GM12892 (cell line): Measurements from ENCODE around the gene TFDP1.

ENCODE experiments used
- POLR2A ChIP-seq: IDR thresholded peaks from 2 replicates; pipeline ENCODE4 v1.6.1; 2011; ENCODE audit warnings: low read depth, low read length, control low read depth
- POLR2AphosphoS5 ChIP-seq: IDR thresholded peaks from 2 replicates; pipeline ENCODE4 v1.6.1; 2011; ENCODE audit warnings: low read depth, low read length, control low read depth
- TAF1 ChIP-seq: IDR thresholded peaks from 2 replicates; pipeline ENCODE4 v1.6.1; 2011; ENCODE audit warnings: low read depth, mild to moderate bottlenecking, control low read depth, low read length, borderline replicate concordance

DNA sequence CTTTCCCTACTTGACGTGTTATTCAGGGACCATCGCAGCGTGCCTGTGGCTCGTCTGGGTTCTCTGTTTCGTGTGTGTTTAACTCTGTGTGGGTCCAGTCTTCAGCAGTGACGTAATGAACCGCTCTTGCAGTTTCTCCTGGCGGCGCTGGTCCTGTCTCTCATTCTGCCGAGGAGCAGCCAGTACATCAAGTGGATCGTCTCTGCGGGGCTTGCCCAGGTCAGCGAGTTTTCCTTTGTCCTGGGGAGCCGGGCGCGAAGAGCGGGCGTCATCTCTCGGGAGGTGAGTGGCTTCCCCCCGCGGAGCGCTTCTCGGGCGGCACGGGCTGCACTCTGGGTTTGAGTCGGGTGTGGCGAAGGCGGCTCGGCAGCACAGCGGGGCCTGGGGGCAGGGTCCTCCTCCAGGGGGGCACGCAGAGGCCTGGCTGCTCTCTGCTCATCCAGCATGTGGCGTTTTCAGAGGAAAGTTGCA, 36.3 kb upstream of the TFDP1 start:
- TF ChIP-seq POLR2A = no peak
- no peak for TF ChIP-seq POLR2AphosphoS5
- no peak for TF ChIP-seq TAF1
